HFF-Myc (cell line): ENCODE measurements around the gene NIBAN1.

Experiments
- DNase-seq: peaks from one replicate; pipeline ENCODE4 v3.0.0-alpha.2; 2011; ENCODE audit warnings: low read depth; ENCODE audit errors: extremely low read depth
- H3K4me3 ChIP-seq: replicated peaks from 2 replicates; pipeline ENCODE4 v1.5.1; 2011; ENCODE audit warnings: low read depth, mild to moderate bottlenecking, control low read depth, low read length
- CTCF ChIP-seq: IDR thresholded peaks from 2 replicates; pipeline ENCODE4 v1.5.1; 2012; ENCODE audit warnings: mild to moderate bottlenecking, low read depth, low read length, control low read depth; ENCODE audit errors: missing control alignments

The NIBAN1 gene

GRCh38 chr1:184953600-184954219, 20.6 kb downstream of the NIBAN1 start:
- no peak for TF ChIP-seq CTCF
- no peak overlapping the region for H3K4me3 ChIP-seq
- DNase-seq, result no peak

DNA sequence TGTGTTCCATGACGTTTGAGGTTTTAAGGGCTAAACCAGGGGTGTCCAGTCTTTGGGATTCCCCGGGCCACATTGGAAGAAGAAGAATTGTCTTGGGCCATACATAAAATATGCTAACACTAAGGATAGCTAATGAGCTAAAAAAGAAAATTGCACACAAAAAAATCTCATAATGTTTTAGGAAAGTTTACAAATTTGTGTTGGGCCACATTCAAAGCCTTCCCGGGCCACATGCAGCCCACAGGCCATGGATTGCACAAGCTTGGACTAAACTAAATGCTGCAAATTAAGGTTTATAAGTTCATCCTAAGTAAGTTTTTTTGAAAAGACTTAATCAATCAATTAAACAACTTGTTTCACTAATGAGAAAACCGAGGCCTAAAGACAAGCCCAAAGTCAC, 21.9 kb downstream of the NIBAN1 start:
- TF ChIP-seq CTCF, result no peak
- DNase-seq, result no peak
- H3K4me3 ChIP-seq, result no peak overlapping the region

- TF ChIP-seq CTCF, result no peak
- H3K4me3 ChIP-seq, result no peak overlapping the region
- no peak for DNase-seq
These were observed 22.5 kb downstream of the NIBAN1 start for GRCh38 chr1:184951788-184952187.

DNA sequence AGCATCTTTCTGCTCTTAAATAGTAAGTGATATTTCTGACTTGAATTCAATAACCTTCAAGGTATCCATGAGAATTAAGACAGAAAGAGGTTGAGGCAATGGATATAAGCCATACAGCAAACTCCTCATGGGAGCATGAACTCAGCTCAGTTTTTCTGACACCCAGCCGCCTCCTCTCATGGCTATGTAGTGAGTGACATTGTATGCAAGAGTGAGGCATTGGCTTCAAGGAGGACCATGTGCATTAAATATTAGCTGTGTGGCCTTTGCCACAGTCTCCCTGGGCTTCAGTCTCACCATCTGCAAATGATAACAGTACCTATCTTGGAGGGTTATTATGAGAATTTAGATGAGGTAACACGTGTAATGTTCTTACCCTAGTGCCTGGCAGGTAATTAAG, 23.4 kb downstream of the NIBAN1 start:
- no peak for DNase-seq
- no peak for TF ChIP-seq CTCF

GRCh38 chr1:184950227-184950626, 24.1 kb downstream of the NIBAN1 start:
- DNase-seq, result no peak
- H3K4me3 ChIP-seq, result no peak overlapping the region
- no peak for TF ChIP-seq CTCF

More for the DNA sequence above, 23.4 kb downstream of the NIBAN1 start:
- no peak overlapping the region for H3K4me3 ChIP-seq

DNA sequence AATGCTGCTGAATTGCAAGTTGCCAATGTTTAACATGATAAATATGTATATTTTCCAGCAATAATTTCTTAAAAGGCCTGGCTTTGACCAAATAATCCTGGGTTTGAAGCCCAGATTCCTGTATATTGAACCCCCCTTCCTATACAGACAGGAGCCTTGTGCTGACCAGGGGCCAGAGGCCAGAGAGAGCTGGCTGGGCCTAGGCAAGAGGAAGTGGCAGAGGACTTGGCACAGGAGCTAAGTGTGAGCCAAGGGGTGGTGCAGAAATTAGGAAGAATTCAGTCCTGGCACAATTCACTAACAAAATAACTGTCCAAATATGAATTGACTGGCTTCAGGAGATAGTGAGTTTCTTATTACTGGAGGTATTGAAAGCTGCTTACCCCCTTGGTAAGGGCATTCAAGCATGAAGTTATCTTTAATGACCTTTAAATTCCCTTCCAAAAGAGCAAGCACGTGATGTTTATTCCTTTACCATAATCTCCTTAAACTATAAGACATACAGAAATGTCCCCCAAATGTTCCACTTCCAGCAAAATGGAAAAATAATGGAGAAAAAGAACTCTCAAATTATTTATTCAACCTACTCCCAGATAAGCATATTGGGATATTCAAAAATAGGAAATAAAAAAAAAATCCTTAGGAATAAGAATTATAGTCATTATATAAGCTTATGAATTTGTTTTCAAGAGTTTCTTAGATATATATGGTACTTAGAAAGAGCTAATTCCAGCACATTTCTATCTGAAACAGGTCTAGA, 26.6 kb downstream of the NIBAN1 start:
- no peak overlapping the region for H3K4me3 ChIP-seq
- no peak for TF ChIP-seq CTCF
- DNase-seq, result no peak
